Activated CD4-positive, alpha-beta T cell treated with anti-CD3 and anti-CD28 coated beads, Interleukin-2, amount 50 U/mL, for 48 hours (primary cell): ENCODE results near the gene SULF2.

ENCODE experiments used
- DNase-seq, 2 experiments: peaks; one replicate each; pipeline ENCODE4 v3.0.0-alpha.2; 2020

Gene SULF2

DNA sequence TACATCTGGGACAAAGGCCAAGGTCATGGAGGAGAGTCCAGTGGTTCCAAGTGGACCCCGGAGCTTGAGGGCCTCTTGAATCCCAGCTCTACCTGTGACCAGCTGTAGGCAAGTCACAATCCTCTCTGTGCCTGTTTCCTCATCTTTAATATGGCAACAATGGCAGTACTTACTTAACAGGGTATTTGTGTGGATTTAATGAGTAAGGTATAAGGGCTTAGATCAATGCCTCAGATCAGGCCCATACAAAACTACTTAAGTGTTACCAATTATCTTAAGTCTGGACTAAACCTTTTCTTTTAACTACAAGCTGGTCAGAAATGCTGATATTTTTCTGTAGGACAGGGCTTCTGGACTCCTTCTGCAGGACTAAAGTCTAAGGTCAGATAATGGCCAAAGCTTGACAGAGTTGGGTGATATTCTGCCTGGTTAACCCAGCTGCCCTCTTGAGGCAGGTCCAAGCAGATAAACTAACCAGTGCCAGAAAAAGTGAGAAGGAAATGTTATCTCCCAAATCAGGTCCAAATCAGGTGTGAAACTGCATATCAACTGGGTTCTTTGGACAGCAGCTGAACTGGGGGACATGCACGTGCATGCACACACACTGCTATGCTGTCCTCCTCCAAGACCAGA lies 2.2 kb downstream of the SULF2 start:
- no peak for DNase-seq

DNA sequence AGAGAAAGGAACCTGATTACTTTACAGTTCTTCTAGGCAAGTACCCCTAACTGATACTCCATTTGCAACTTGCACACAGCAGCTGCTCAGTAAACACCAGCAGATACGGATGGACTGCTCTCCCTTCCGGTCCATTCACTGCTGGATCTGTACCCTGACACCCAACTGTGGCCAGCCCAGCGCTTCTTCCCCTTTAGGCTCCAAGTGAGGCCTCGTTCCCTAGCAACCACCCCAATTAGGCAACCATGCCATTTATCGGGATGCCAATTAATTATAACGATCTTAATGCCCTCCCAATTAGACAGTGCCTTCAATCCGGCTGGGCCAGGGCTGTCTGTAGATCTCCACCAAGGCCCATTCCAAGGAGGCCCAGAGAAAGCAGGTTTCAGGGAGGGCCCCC lies 3.2 kb downstream of the SULF2 start:
- DNase-seq: no peak

- DNase-seq: no peak
Observed at GRCh38 chr20:47781632-47782031, 3.6 kb downstream of the SULF2 start.

- no peak for DNase-seq
Observed at GRCh38 chr20:47780720-47781389, 4.4 kb downstream of the SULF2 start.

DNA sequence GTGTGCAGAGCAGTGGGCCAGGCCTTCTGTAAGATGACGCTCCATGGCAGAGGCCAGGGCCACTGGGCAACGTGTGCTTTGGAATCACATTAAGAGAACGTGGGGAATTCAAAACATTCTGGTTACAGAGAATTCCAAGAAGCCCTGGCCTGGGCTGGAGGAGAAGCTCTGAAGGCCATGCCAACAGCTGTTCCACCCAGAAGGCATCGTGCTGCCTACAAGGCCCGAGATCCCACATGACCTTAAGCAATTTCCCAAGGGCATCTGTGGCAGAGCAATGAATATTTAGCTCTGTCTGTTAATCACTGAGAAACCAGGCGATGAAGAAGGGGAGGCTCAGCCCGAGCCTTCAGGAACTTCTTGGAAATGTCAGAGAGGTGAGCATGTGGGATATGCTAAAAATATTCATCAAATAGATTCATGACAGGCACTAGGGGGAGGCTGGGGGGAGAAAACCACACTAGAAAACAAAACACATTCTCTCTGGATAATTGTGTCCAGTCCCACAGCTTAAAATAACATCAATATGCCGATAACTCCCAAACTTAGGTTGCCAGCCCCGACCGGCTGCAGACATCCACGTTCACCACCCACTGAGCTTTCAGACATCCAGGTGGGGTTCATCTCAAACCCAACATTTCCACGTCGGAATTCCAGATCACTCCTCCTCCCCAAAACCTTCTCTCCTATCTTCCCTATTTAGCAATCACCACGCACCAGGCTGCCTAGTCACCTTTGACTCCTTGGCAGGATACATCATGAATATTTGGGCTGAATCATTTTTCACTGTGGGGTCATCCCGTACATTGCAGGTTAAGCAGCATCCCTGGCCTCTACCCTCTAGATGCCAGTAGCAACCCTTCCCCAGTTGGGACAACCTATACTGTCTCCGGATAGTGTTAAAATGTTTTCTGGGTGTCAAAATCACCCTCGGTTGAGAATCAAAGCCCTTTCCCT lies 6.6 kb downstream of the SULF2 start:
- DNase-seq: no peak

GRCh38 chr20:47777220-47777619 lies 8.1 kb downstream of the SULF2 start:
- no peak for DNase-seq

GRCh38 chr20:47776639-47777038 lies 8.6 kb downstream of the SULF2 start:
- no peak for DNase-seq

GRCh38 chr20:47775841-47776240 lies 9.4 kb downstream of the SULF2 start:
- DNase-seq: no peak

DNA sequence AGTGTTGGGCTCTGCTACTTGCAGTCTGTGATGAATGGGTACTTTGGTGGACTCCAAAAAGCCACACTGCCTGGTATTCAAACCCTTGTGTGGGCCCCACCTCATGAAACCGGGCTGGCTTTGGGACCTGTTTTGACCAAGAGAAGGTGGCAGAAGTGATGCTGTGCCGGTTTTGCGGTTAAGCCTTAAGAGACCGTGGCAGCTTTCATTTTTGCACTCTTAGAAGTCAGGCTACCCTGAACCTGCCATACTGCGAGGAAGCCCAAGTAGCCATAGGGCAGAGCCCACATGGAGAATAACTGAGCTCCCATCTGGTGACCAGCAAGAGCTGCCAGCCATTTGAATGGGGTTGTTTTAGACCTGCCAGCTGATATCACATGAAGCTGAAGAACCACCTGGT lies 10.2 kb downstream of the SULF2 start:
- DNase-seq: no peak

DNA sequence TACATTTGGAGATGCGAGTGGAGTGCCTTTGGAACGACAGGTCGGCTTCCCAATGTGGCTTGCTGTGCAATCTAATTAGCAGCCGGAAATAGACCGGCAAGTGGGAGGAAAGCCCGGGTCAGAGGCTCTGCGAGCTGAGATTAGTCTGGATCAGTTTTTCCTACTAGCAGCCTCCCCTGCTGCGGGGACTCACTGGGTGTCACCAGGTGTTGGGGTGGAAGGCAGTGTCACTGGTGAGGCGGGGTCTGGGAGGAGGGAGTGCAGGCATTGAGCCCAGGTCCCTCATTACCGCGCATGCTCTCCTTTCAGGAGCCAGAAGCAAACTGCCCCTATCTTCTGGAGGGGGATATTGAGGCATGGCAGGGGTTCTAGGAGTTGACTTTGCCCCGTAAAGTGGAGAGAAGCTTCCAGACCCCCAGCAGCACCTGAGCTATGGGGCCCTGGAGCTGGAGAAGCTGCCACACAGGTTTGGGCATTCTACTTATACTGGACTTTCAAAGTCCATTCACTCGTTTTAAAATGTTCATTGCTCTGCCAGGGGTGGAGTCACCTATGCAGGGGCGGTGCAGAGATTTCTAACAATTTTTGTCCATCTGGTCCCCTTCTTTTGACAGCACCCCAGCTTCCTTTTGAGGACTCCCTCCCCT lies 11.0 kb downstream of the SULF2 start:
- DNase-seq: no peak

DNA sequence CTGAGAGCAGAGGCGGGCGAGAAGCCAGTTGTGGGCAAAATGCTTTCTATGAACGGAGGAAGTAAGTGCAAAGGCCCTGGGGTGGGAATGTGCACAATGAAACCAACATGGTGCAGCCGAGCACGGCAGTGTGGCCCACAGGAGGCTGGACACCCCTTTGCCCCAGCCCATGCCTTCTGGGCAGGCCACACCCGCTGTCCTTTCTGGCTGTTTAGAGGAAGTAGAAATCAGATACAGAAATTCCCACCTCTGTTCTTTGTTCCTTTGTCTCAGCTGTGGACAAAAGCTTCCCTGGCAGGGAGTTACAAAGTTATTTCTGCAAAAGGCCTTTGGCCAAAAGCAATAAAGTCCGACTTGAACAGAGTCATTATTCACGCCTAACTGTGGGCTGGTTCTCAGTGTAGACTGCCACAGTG lies 11.9 kb downstream of the SULF2 start:
- DNase-seq: no peak

DNA sequence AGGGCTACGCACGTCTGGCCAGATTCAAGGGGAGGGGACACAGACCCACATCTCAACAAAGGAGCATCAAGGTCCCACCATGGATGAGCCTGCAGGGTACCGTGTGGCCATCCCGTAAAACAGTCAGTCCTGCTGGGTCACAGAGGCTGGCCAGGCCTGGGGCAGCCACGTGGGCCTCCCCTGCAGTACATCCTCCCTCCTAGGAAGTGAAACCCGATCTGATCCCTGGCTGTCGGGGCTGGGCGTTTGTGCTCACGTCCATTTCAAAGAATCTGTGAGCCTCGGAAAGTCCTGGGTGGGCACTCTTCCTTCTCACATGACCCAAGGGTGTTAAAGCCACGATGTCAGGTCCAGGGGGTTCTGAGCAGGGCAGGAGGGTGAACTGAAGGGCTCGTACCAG lies 14.3 kb downstream of the SULF2 start:
- DNase-seq: no peak

GRCh38 chr20:47768016-47768824 lies 17.1 kb downstream of the SULF2 start:
- no peak for DNase-seq

DNA sequence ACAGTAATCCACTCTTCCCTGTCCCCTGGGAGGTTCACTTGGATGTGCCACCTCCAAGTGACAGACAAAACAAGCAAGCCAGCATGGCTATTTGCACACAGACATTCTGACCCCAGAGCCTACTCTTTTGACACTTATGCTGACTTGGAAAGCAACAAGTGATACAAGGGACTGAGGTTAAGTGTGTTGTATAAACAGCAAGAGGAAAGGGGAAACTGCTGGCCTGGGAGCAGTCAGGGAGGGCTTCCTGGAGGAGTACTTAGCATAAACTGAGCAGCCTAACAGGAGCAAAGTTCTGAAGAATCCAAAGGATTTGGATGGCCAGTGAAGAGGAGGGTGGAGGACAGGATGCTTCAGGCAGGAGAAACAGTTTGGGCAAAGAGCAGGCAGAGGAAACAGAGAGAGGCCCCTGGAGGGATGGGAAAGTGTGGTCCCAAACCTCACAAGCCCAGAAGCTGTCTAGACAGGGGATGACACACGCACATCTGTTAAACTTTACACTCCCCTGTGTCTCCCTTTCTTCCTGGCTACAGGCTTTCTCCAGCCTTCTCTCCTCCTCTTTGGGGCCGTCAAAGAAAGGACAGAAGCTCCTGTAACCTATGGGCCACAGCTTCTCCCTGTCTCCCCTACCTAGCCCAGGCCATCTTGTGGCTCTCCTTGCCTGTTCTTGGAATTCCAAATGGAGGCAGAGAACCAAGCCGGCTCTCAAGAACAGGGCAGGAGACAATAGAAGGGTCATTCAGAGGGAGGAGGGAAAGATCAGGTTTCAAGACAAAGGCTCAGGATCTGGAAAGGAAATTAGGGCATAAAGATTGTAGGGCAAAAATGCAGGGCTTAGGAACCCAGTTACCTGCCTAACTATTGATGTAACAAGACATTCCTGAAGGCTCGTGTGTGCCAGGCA lies 19.3 kb downstream of the SULF2 start:
- DNase-seq: no peak

GRCh38 chr20:47765271-47765670 lies 20.0 kb downstream of the SULF2 start:
- DNase-seq: no peak

DNA sequence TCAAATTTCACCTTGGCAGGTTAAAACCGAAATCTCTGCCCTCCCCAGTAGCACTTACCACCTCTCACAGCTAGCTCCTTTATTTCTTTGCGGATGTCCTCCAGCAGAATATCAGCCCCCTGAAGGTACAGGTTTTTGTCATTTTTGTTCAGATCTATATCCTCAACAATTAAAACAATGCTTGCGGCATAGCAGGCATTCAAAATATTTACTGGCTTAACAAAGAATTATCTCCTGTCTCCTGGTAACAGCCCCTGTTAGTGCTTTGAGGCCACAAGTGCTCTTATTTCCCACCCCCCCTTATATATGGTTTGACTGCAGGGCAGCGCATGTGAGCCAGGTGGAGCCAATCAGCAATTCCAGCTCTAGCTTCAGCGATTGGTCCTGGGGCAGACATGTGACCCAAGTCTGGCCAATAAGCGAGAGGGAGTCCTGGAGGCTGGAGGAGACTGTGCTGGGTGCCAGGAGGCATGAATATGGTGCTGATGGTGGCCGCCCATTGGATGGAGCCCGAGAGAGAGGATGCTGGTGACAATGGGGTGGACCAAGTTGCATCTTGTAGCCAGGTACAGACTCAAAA lies 21.0 kb downstream of the SULF2 start:
- peak in 1 of 2 experiments; percentile 7 for DNase-seq

- DNase-seq: no peak
Observed at GRCh38 chr20:47762699-47763268, 22.5 kb downstream of the SULF2 start.

GRCh38 chr20:47761482-47762047 lies 23.7 kb downstream of the SULF2 start:
- no peak for DNase-seq

- no peak for DNase-seq
Observed at GRCh38 chr20:47760686-47761481, 24.4 kb downstream of the SULF2 start.
